Measurements from ENCODE around the gene IRX4. TPM values are rescaled to one million over a fixed set of nuclear protein-coding genes. Genes with fewer than 3 reads are reported as not detected.

The IRX4 gene
- total and polyA plus RNA-seq, 2 experiments from 2014 or later = 0.82 to 1.7 TPM

GRCh38 chr5:1874771-1875220 lies 7.9 kb downstream of the IRX4 start:
- TF ChIP-seq JUNB (IDR thresholded peaks at IDR 0.05; ENCODE audit: unreplicated experiment) (no peak), EZH2 (IDR thresholded peaks at IDR 0.05; ENCODE audit: low read depth, unreplicated experiment) (peak; percentile 85)
- Mint-ChIP-seq H3K4me1 (peaks cover 37% of the 10 kb centered on the region), H3K27me3 (ENCODE audit: insufficient read depth, low read depth, poor library complexity) (peaks cover 70% of the 10 kb centered on the region), H3K36me3 (ENCODE audit: low read depth) (peaks cover 3% of the 10 kb centered on the region; the same call in 1 of the 3 replicates), H3K9me3 (peaks cover 6% of the 10 kb centered on the region; the same call in 2 of the 3 replicates), H3K4me3 (peak overlapping the region; percentile 66), H3K27ac (no peak overlapping the region)
- H3K36me3 ChIP-seq (ENCODE audit: insufficient read depth) = no peaks in the 10 kb centered on the region
- H4K20me1 ChIP-seq (replicated peaks; ENCODE audit: insufficient read depth) = peaks cover 6% of the 10 kb centered on the region; the same call in 1 of the 2 replicates
- H2AFZ ChIP-seq = no peak overlapping the region
- H3K27me3 ChIP-seq (ENCODE audit: insufficient read depth) = peaks cover 74% of the 10 kb centered on the region
- no peaks in the 10 kb centered on the region for H3K9me2 ChIP-seq (ENCODE audit: insufficient read depth)
- ATAC-seq (no peak), DNase-seq (ENCODE audit: low spot score) (peak; percentile 62)
- peak overlapping the region; percentile 92 for H3K4me2 ChIP-seq
- H3K4me3 ChIP-seq = peak overlapping the region; percentile 56
- H3K4me1 ChIP-seq (ENCODE audit: insufficient read depth) = peaks cover 23% of the 10 kb centered on the region
- H3K27ac ChIP-seq (ENCODE audit: low read depth) = no peak overlapping the region
- no peaks in the 10 kb centered on the region for H3K79me2 ChIP-seq (replicated peaks; ENCODE audit: insufficient read depth)
- H3F3A ChIP-seq (replicated peaks; ENCODE audit: low read depth) = peaks cover 13% of the 10 kb centered on the region; the same call in 1 of the 2 replicates

GRCh38 chr5:1874348-1874747 lies 8.4 kb downstream of the IRX4 start:
- H3K4me2 ChIP-seq = peak overlapping the region; percentile 92
- Mint-ChIP-seq H3K36me3 (ENCODE audit: low read depth) (no peaks in the 10 kb centered on the region; the same call in 2 of the 3 replicates), H3K27me3 (ENCODE audit: insufficient read depth, low read depth, poor library complexity) (peaks cover 65% of the 10 kb centered on the region), H3K4me3 (peak overlapping the region; percentile 66), H3K9me3 (peaks cover 2% of the 10 kb centered on the region; the same call in 2 of the 3 replicates), H3K4me1 (peaks cover 33% of the 10 kb centered on the region), H3K27ac (no peak overlapping the region)
- no peaks in the 10 kb centered on the region for H3K9me2 ChIP-seq (ENCODE audit: insufficient read depth)
- peak; percentile 51 for DNase-seq (ENCODE audit: low spot score)
- peaks cover 23% of the 10 kb centered on the region for H3K4me1 ChIP-seq (ENCODE audit: insufficient read depth)
- peaks cover 13% of the 10 kb centered on the region; the same call in 1 of the 2 replicates for H3F3A ChIP-seq (replicated peaks; ENCODE audit: low read depth)
- ATAC-seq = no peak
- no peaks in the 10 kb centered on the region for H3K79me2 ChIP-seq (replicated peaks; ENCODE audit: insufficient read depth)
- H3K4me3 ChIP-seq = peak overlapping the region; percentile 56
- no peak overlapping the region for H3K27ac ChIP-seq (ENCODE audit: low read depth)
- peaks cover 6% of the 10 kb centered on the region; the same call in 1 of the 2 replicates for H4K20me1 ChIP-seq (replicated peaks; ENCODE audit: insufficient read depth)
- peaks cover 69% of the 10 kb centered on the region for H3K27me3 ChIP-seq (ENCODE audit: insufficient read depth)
- no peak for TF ChIP-seq CTCF (conservative IDR thresholded peaks at IDR 0.05; ENCODE audit: low read depth in 2 of 2)
- no peaks in the 10 kb centered on the region for H3K36me3 ChIP-seq (ENCODE audit: insufficient read depth)
- H2AFZ ChIP-seq = no peak overlapping the region

- peaks cover 37% of the 10 kb centered on the region for H3K4me1 Mint-ChIP-seq
- peaks cover 13% of the 10 kb centered on the region; the same call in 1 of the 2 replicates for H3F3A ChIP-seq (replicated peaks; ENCODE audit: low read depth)
- no peak overlapping the region for H2AFZ ChIP-seq
- peaks cover 60% of the 10 kb centered on the region for H3K27me3 ChIP-seq (ENCODE audit: insufficient read depth)
- H3K27ac ChIP-seq (ENCODE audit: low read depth) = no peak overlapping the region
- no peak overlapping the region for H3K27ac Mint-ChIP-seq
- no peak overlapping the region for H3K4me3 ChIP-seq
- TF ChIP-seq CTCF (conservative IDR thresholded peaks at IDR 0.05; ENCODE audit: low read depth in 2 of 2) (no peak), EZH2phosphoT487 (IDR thresholded peaks at IDR 0.05; ENCODE audit: unreplicated experiment) (no peak)
- no peaks in the 10 kb centered on the region for H3K9me2 ChIP-seq (ENCODE audit: insufficient read depth)
- no peak overlapping the region for H3K4me3 Mint-ChIP-seq
- H4K20me1 ChIP-seq (replicated peaks; ENCODE audit: insufficient read depth) = peaks cover 6% of the 10 kb centered on the region; the same call in 1 of the 2 replicates
- H3K79me2 ChIP-seq (replicated peaks; ENCODE audit: insufficient read depth) = no peaks in the 10 kb centered on the region
- peaks cover 2% of the 10 kb centered on the region; the same call in 1 of the 3 replicates for H3K9me3 Mint-ChIP-seq
- no peak for DNase-seq (ENCODE audit: low spot score)
- H3K27me3 Mint-ChIP-seq (ENCODE audit: insufficient read depth, low read depth, poor library complexity) = peaks cover 64% of the 10 kb centered on the region
- ATAC-seq = no peak
- H3K4me2 ChIP-seq = no peak overlapping the region
- H3K4me1 ChIP-seq (ENCODE audit: insufficient read depth) = peaks cover 23% of the 10 kb centered on the region
- H3K36me3 Mint-ChIP-seq (ENCODE audit: low read depth) = no peaks in the 10 kb centered on the region
- H3K36me3 ChIP-seq (ENCODE audit: insufficient read depth) = no peaks in the 10 kb centered on the region
Observed at GRCh38 chr5:1873243-1873959, 9.3 kb downstream of the IRX4 start.

Measured in GM23338 (cell line).